HepG2 (cell line): ENCODE results near the gene LIME1. TPM values are rescaled to one million over a fixed set of nuclear protein-coding genes. Genes with fewer than 3 reads are reported as not detected.

ENCODE experiments used
- ARID5B ChIP-seq: IDR thresholded peaks from 2 replicates; pipeline ENCODE4 v1.4.0; 2020; ENCODE audit warnings: mild to moderate bottlenecking, missing genetic modification reagents
- DPF2 ChIP-seq: sonication (generic); formaldehyde crosslinking; IDR thresholded peaks from 2 replicates; pipeline ENCODE4 v1.4.0; 2020; ENCODE audit warnings: mild to moderate bottlenecking, low read depth, missing genetic modification reagents, borderline replicate concordance
- DZIP1 ChIP-seq: sonication (generic); formaldehyde crosslinking; IDR thresholded peaks from 2 replicates; pipeline ENCODE4 v1.5.0; 2020; ENCODE audit warnings: mild to moderate bottlenecking, missing genetic modification reagents
- HNF4G ChIP-seq, 2 experiments: sonication (generic) in 1 of 2; formaldehyde crosslinking in 1 of 2; IDR thresholded peaks; 2 replicates each; pipeline versions ENCODE4 v1.4.0 to v1.6.1; 2011 to 2020; ENCODE audit warnings: borderline replicate concordance in 2 of 2, low read depth in 2 of 2, mild to moderate bottlenecking in 2 of 2, low read length in 1 of 2, missing genetic modification reagents in 1 of 2, moderate library complexity in 1 of 2
- KDM3A ChIP-seq: IDR thresholded peaks from 2 replicates; pipeline ENCODE4 v1.6.1; 2018; ENCODE audit warnings: low read depth, missing compliant biosample characterization
- KDM6A ChIP-seq: IDR thresholded peaks from 2 replicates; pipeline ENCODE4 v1.6.1; 2016; ENCODE audit warnings: low read depth
- PBX2 ChIP-seq: IDR thresholded peaks from 2 replicates; pipeline ENCODE4 v1.6.1; 2016; ENCODE audit warnings: control low read depth
- THAP9 ChIP-seq: sonication (generic); formaldehyde crosslinking; IDR thresholded peaks from 2 replicates; pipeline ENCODE4; 2020; ENCODE audit warnings: missing genetic modification reagents, mild to moderate bottlenecking, borderline replicate concordance
- USF2 ChIP-seq, 2 experiments: sonication (generic) in 1 of 2; formaldehyde crosslinking in 1 of 2; IDR thresholded peaks; 2 replicates each; pipeline versions ENCODE4 v1.5.1 to v1.6.1; 2011 to 2020; ENCODE audit warnings: borderline replicate concordance in 1 of 2, low read depth in 1 of 2, low read length in 1 of 2, mild to moderate bottlenecking in 1 of 2, missing genetic modification reagents in 1 of 2, moderate library complexity in 1 of 2
- ZFP36L1 ChIP-seq: sonication (generic); formaldehyde crosslinking; IDR thresholded peaks from 2 replicates; pipeline ENCODE4 v1.8.0; 2022; ENCODE audit warnings: mild to moderate bottlenecking, missing genetic modification reagents, moderate library complexity
- ZFP36L2 ChIP-seq: sonication (generic); formaldehyde crosslinking; IDR thresholded peaks from 2 replicates; pipeline ENCODE4 v1.4.0; 2020; ENCODE audit warnings: missing genetic modification reagents
- ZFP90 ChIP-seq: sonication (generic); formaldehyde crosslinking; IDR thresholded peaks from 2 replicates; pipeline ENCODE4 v1.8.0; 2022; ENCODE audit warnings: missing genetic modification reagents, mild to moderate bottlenecking, inconsistent platforms, borderline replicate concordance
- ZNF274 ChIP-seq: sonication (generic); formaldehyde crosslinking; IDR thresholded peaks from 2 replicates; pipeline ENCODE4 v1.5.1; 2020; ENCODE audit warnings: mild to moderate bottlenecking, missing genetic modification reagents
- ZNF556 ChIP-seq: sonication (generic); formaldehyde crosslinking; IDR thresholded peaks from 2 replicates; pipeline ENCODE4 v1.4.0; 2020; ENCODE audit warnings: mild to moderate bottlenecking, missing genetic modification reagents, borderline replicate concordance
- polyA plus RNA-seq, 8 experiments: library from polyadenylated mRNA; depleted of rRNA in 3 of 8; stranded (reverse) in 7 of 8; unstranded in 1 of 8; fragments of >200 nt; fragmentation: Illumina TruSeq in 4 of 8; extraction: Trizol in 4 of 8; gene quantifications; 2 replicates each; pipeline versions ENCODE4 v1.2.1 to v1.2.3, GENCODE V29; 2011 to 2016; ENCODE audit warnings: low read depth in 4 of 8, missing spikeins in 1 of 8, mixed read lengths in 1 of 8; ENCODE audit not compliant: insufficient read depth in 1 of 8
- total RNA-seq, 5 experiments: library from RNA; depleted of rRNA; stranded (reverse); fragments of >200 nt; fragmentation: Illumina TruSeq; extraction: Trizol; gene quantifications; 2 replicates each; pipeline ENCODE4 v1.2.3, GENCODE V29; 2016; ENCODE audit warnings: low read depth in 1 of 5

Gene LIME1
- total and polyA plus RNA-seq, 2 of the 13 experiments (the other 11 are each of a cell fraction or from before 2014, with no cell fraction given), result 13.0 to 61.5 TPM

GRCh38 chr20:63743210-63743970 lies 6.9 kb downstream of the LIME1 start (continued):
- TF ChIP-seq ARID5B (CRISPR knock-in tag), result no peak
- TF ChIP-seq ZFP90, result no peak
- no peak for TF ChIP-seq PBX2 (CRISPR knock-in tag)
- no peak for TF ChIP-seq DPF2 (CRISPR knock-in tag)
- TF ChIP-seq ZNF274 (CRISPR knock-in tag), result no peak
- TF ChIP-seq HNF4G (IDR thresholded peaks at IDR 0.05; ENCODE audit: borderline replicate concordance, low read depth, low read length), result no peak
- TF ChIP-seq HNF4G (CRISPR knock-in tag; IDR thresholded peaks at IDR 0.05; ENCODE audit: borderline replicate concordance, low read depth), result no peak
- no peak for TF ChIP-seq ZFP36L2 (CRISPR knock-in tag)
- TF ChIP-seq DZIP1 (CRISPR knock-in tag), result no peak
- no peak for TF ChIP-seq USF2 (IDR thresholded peaks at IDR 0.05; ENCODE audit: low read depth, low read length)
- TF ChIP-seq USF2 (CRISPR knock-in tag; IDR thresholded peaks at IDR 0.05; ENCODE audit: borderline replicate concordance), result no peak
- TF ChIP-seq ZFP36L1, result no peak
- TF ChIP-seq THAP9 (CRISPR knock-in tag), result no peak
- no peak for TF ChIP-seq ZNF556
- TF ChIP-seq KDM6A (CRISPR knock-in tag), result no peak
- TF ChIP-seq KDM3A (CRISPR knock-in tag), result no peak
